ENCODE results near the gene AREG. TPM values are rescaled to one million over a fixed set of nuclear protein-coding genes. Genes with fewer than 3 reads are reported as not detected.

Gene AREG
- total RNA-seq, 1 experiment from 2014 or later = not detected

- no peak for DNase-seq
- no peaks in the 10 kb centered on the region for H3K36me3 ChIP-seq (replicated peaks; ENCODE audit: control insufficient read depth, insufficient read depth, low read length)
- no peaks in the 10 kb centered on the region for H3K27me3 ChIP-seq (ENCODE audit: control insufficient read depth, insufficient read depth, low read length)
- no peak overlapping the region for H3K4me3 ChIP-seq (ENCODE audit: insufficient read depth, low read depth, low read length)
Observed at GRCh38 chr4:74464291-74464690, 19.4 kb downstream of the AREG start.

GRCh38 chr4:74466242-74466641, 21.3 kb downstream of the AREG start:
- Histone ChIP-seq H3K36me3 (replicated peaks; ENCODE audit: control insufficient read depth, insufficient read depth, low read length) (no peaks in the 10 kb centered on the region), H3K27me3 (ENCODE audit: control insufficient read depth, insufficient read depth, low read length) (no peaks in the 10 kb centered on the region), H3K4me3 (ENCODE audit: insufficient read depth, low read depth, low read length) (no peak overlapping the region)
- no peak for DNase-seq

- no peak overlapping the region for H3K4me3 ChIP-seq (ENCODE audit: insufficient read depth, low read depth, low read length)
- H3K27me3 ChIP-seq (ENCODE audit: control insufficient read depth, insufficient read depth, low read length) = no peaks in the 10 kb centered on the region
- DNase-seq = no peak
- no peaks in the 10 kb centered on the region for H3K36me3 ChIP-seq (replicated peaks; ENCODE audit: control insufficient read depth, insufficient read depth, low read length)
Observed at GRCh38 chr4:74471264-74471663, 26.3 kb downstream of the AREG start.

- Histone ChIP-seq H3K36me3 (replicated peaks; ENCODE audit: control insufficient read depth, insufficient read depth, low read length) (no peaks in the 10 kb centered on the region), H3K4me3 (ENCODE audit: insufficient read depth, low read depth, low read length) (no peak overlapping the region), H3K27me3 (ENCODE audit: control insufficient read depth, insufficient read depth, low read length) (no peaks in the 10 kb centered on the region)
- no peak for DNase-seq
Observed at GRCh38 chr4:74473155-74473811, 28.3 kb downstream of the AREG start.

- Histone ChIP-seq H3K27me3 (ENCODE audit: control insufficient read depth, insufficient read depth, low read length) (no peaks in the 10 kb centered on the region), H3K36me3 (replicated peaks; ENCODE audit: control insufficient read depth, insufficient read depth, low read length) (no peaks in the 10 kb centered on the region), H3K4me3 (ENCODE audit: insufficient read depth, low read depth, low read length) (no peak overlapping the region)
- no peak for DNase-seq
Observed at GRCh38 chr4:74474345-74475090, 29.6 kb downstream of the AREG start.

- DNase-seq = no peak
- Histone ChIP-seq H3K27me3 (ENCODE audit: control insufficient read depth, insufficient read depth, low read length) (no peaks in the 10 kb centered on the region), H3K36me3 (replicated peaks; ENCODE audit: control insufficient read depth, insufficient read depth, low read length) (no peaks in the 10 kb centered on the region), H3K4me3 (ENCODE audit: insufficient read depth, low read depth, low read length) (no peak overlapping the region)
Observed at GRCh38 chr4:74475091-74475800, 30.3 kb downstream of the AREG start.

- Histone ChIP-seq H3K4me3 (ENCODE audit: insufficient read depth, low read depth, low read length) (no peak overlapping the region), H3K36me3 (replicated peaks; ENCODE audit: control insufficient read depth, insufficient read depth, low read length) (no peaks in the 10 kb centered on the region), H3K27me3 (ENCODE audit: control insufficient read depth, insufficient read depth, low read length) (no peaks in the 10 kb centered on the region)
- DNase-seq = no peak
Observed at GRCh38 chr4:74475946-74476345, 31.0 kb downstream of the AREG start.

- H3K27me3 ChIP-seq (ENCODE audit: control insufficient read depth, insufficient read depth, low read length) = no peaks in the 10 kb centered on the region
- H3K4me3 ChIP-seq (ENCODE audit: insufficient read depth, low read depth, low read length) = no peak overlapping the region
- no peaks in the 10 kb centered on the region for H3K36me3 ChIP-seq (replicated peaks; ENCODE audit: control insufficient read depth, insufficient read depth, low read length)
- DNase-seq = no peak
Observed at GRCh38 chr4:74479009-74479408, 34.1 kb downstream of the AREG start.

- H3K36me3 ChIP-seq (replicated peaks; ENCODE audit: control insufficient read depth, insufficient read depth, low read length) = no peaks in the 10 kb centered on the region
- H3K27me3 ChIP-seq (ENCODE audit: control insufficient read depth, insufficient read depth, low read length) = no peaks in the 10 kb centered on the region
- H3K4me3 ChIP-seq (ENCODE audit: insufficient read depth, low read depth, low read length) = no peak overlapping the region
- DNase-seq = no peak
Observed at GRCh38 chr4:74480267-74480666, 35.3 kb downstream of the AREG start.

- no peaks in the 10 kb centered on the region for H3K36me3 ChIP-seq (replicated peaks; ENCODE audit: control insufficient read depth, insufficient read depth, low read length)
- no peak for DNase-seq
Observed at GRCh38 chr4:74481891-74482609, 37.1 kb downstream of the AREG start.

GRCh38 chr4:74483226-74483911, 38.4 kb downstream of the AREG start:
- Histone ChIP-seq H3K27me3 (ENCODE audit: control insufficient read depth, insufficient read depth, low read length) (no peaks in the 10 kb centered on the region), H3K36me3 (replicated peaks; ENCODE audit: control insufficient read depth, insufficient read depth, low read length) (no peaks in the 10 kb centered on the region), H3K4me3 (ENCODE audit: insufficient read depth, low read depth, low read length) (no peak overlapping the region)
- DNase-seq = no peak

More at GRCh38 chr4:74481891-74482609, 37.1 kb downstream of the AREG start:
- Histone ChIP-seq H3K4me3 (ENCODE audit: insufficient read depth, low read depth, low read length) (no peak overlapping the region), H3K27me3 (ENCODE audit: control insufficient read depth, insufficient read depth, low read length) (no peaks in the 10 kb centered on the region)

- Histone ChIP-seq H3K27me3 (ENCODE audit: control insufficient read depth, insufficient read depth, low read length) (no peaks in the 10 kb centered on the region), H3K36me3 (replicated peaks; ENCODE audit: control insufficient read depth, insufficient read depth, low read length) (no peaks in the 10 kb centered on the region), H3K4me3 (ENCODE audit: insufficient read depth, low read depth, low read length) (no peak overlapping the region)
- DNase-seq = no peak
Observed at GRCh38 chr4:74486905-74487304, 42.0 kb downstream of the AREG start.

GRCh38 chr4:74487771-74488170, 42.8 kb downstream of the AREG start:
- DNase-seq = no peak
- H3K27me3 ChIP-seq (ENCODE audit: control insufficient read depth, insufficient read depth, low read length) = no peaks in the 10 kb centered on the region
- no peaks in the 10 kb centered on the region for H3K36me3 ChIP-seq (replicated peaks; ENCODE audit: control insufficient read depth, insufficient read depth, low read length)
- no peak overlapping the region for H3K4me3 ChIP-seq (ENCODE audit: insufficient read depth, low read depth, low read length)

- H3K27me3 ChIP-seq (ENCODE audit: control insufficient read depth, insufficient read depth, low read length) = no peaks in the 10 kb centered on the region
- no peaks in the 10 kb centered on the region for H3K36me3 ChIP-seq (replicated peaks; ENCODE audit: control insufficient read depth, insufficient read depth, low read length)
- DNase-seq = no peak
- H3K4me3 ChIP-seq (ENCODE audit: insufficient read depth, low read depth, low read length) = no peak overlapping the region
Observed at GRCh38 chr4:74490736-74491135, 45.8 kb downstream of the AREG start.
